GM18508 (cell line): Measurements from ENCODE around the gene RAPGEF2.
A peak's percentile ranks its signal among the peaks of the same experiment; 100 is the strongest.
"Not testable (repeated sequence)": the region's sequence is repeated elsewhere in the genome, so short reads cannot be mapped to it uniquely, and the experiment has no call there.

Experiments used
- ATAC-seq: cut with Tn5 transposase; IDR thresholded peaks from one replicate; pipeline ENCODE4 v1.9.1; 2021; ENCODE audit warnings: moderate number of reproducible peaks; ENCODE audit not compliant: insufficient read depth, unreplicated experiment

The RAPGEF2 gene

DNA sequence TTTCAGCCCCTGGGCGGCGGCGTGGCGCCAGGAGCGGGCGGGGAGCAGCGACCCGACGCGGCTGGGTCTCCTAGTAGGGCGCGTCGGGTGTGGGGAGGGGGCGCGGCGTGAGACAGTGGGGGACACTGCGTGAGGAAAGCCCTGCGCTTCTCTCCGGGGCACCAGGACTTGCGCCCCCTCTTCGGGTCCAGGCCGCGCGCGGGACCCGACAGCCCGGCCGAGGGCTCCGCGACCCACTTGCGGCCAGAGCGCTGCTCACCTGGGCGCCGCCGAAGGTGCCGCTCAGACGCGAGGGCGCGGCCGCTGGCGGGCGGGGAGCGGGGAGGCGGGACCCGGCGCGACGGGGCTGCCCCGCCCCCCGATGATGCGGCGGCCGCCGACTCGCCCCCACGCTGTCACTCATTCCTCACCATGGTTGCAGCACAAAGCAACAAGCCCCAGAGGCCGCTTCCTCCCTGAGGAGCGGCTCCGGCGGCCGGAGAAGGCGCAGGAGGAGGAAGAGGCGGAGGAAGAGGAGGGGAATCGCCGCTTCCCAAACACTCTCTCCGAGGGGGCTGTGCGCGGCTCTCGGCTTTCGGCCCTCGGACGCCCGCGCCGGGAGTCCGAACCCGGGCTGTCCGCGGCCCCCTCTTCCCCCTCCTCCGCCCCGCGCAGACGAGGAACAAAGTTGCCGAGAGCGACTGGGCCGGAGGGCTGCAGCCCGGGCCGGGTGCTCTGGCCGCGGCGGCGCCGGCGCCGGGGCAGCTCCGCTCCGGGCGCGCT is at the start of gene RAPGEF2:
RAPGEF2 (plus strand) TSS at position 458 of the 762 bp plus-strand sequence. CDS start 1,084 bp downstream, outside the sequence.
- ATAC-seq = peak; percentile 48

DNA sequence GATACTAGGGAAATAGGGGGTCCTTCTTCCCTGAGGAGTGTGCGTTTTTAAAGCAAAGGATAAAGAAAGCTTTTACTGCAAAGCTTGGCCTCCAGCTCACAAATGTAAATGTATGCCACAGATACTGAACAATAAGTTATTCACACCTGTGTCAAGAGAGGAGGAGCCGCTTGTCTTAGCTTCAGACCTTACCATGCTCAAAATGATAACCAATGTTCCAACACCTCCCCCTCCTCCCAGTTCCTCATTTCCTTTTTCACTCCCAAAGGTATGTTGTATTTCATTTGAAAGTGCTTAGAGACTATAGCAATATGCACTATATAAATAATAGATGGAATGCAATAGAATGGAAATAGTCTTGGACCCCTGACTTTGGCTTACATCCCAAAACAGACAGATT is 47.0 kb upstream of the RAPGEF2 start:
- no peak for ATAC-seq

- no peak for ATAC-seq
Observed at GRCh38 chr4:159060161-159060560, 42.7 kb upstream of the RAPGEF2 start.

GRCh38 chr4:159062381-159062780 is 40.5 kb upstream of the RAPGEF2 start:
- ATAC-seq = no peak

DNA sequence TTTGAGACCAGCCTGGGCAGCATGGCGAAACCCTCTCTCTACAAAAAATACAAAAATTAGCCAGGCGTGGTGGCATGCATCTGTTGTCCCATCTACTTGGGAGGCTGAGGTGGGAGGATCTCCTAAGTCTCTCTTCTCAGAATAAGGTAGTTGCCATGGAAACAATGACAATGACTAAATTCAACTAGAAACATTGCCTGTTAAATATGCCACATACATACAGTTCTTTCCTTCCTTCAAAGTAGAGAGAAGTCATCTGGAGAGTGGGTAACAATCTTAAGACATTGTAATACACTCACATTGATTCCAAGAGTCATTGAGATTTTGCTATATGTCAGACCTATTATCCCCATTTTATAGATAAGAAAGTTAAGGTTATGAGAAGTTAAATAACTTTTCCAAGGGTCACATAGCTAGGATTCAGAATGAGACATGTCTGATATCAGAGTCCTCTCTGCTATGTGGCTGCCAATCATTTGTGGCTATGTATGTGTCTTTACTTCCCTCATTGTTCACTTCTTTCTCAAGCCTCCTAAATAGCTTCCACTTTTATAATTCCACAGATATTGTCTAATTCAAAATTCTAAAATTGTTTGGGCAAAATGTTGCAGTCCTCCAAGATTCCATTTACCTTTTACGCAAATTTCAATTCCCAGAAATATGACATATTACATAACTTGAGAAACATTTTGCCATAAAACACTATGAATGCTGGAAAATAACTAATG is 37.2 kb upstream of the RAPGEF2 start:
- ATAC-seq = no peak

GRCh38 chr4:159068139-159068538 is 34.7 kb upstream of the RAPGEF2 start:
- not testable (repeated sequence) for ATAC-seq

GRCh38 chr4:159069922-159070321 is 33.0 kb upstream of the RAPGEF2 start:
- no peak for ATAC-seq

DNA sequence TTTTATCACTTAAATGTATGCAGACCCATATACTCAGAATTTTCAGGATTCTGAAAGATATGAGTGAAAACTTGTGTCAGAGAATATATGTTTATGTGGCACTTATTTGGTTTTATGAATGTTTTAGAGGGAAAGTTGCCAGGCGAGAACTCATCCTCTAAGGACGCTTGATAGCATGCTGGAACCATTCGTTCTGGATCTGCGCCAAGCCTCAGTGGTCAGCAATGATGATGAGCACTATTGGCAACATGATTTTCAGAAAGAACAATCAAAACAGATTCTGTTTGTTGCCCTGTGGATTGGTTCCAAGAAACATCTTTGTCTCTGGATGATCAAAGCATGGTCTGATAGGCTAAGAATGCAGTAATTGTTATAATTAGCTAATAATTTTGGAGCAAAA is 32.1 kb upstream of the RAPGEF2 start:
- ATAC-seq = no peak

DNA sequence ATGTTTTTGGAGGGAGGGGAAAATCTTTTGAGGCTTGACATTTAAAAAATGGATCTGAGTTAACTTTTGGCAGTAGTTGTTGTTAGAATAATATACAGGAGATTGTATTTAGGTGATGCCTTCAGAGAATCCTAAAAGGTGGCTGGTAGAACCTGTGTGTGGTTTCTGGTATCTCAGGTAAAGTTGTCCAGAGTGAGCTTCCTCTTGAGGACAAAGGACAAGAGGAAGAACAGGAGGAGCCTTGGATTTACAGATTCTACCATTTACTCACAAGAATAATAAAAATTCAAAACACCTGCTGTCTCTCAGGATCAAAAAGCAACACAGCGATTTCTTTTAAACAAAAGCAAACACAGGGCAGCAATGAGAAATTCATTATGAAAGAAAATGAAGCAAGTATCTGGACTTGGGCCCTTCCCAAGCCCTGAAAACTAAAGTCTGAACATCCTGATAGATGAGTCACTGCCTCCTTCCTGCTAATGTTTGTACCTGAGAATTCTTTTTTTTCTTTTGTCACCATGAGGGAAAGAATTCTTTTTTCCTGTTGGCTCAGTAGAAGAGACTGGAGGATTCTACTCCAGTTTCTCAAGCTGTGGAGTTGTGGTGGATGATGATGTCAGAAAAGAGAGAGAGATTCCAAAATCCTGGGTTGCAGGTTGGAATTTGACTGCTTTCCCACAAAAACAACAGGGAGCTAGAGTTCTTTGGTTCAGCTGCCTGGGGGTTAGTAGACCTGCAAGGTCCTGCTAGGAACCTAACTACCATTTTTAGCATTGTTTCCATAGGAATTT is 31.5 kb upstream of the RAPGEF2 start:
- no peak for ATAC-seq

- no peak for ATAC-seq
Observed at GRCh38 chr4:159071969-159072765, 30.7 kb upstream of the RAPGEF2 start.

- ATAC-seq = no peak
Observed at GRCh38 chr4:159075531-159075932, 27.3 kb upstream of the RAPGEF2 start.

DNA sequence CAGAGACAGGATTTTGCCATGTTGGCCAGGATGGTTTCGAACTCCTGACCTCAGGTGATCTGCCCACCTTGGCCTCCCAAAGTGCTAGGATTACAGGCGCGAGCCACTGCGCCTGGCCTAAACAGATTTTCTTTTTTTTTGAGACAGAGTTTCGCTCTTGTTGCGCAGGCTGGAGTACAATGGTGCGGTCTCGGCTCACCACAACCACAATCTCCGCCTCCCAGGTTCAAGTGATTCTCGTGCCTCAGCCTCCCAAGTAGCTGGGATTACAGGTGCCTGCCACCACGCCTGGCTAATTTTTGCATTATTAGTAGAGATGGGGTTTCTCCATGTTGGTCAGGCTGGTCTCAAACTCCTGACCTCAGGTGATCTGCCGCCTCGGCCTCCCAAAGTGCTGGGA is 25.9 kb upstream of the RAPGEF2 start:
- not testable (repeated sequence) for ATAC-seq

- ATAC-seq = peak; percentile 94
Observed at GRCh38 chr4:159077702-159078495, 25.0 kb upstream of the RAPGEF2 start.

DNA sequence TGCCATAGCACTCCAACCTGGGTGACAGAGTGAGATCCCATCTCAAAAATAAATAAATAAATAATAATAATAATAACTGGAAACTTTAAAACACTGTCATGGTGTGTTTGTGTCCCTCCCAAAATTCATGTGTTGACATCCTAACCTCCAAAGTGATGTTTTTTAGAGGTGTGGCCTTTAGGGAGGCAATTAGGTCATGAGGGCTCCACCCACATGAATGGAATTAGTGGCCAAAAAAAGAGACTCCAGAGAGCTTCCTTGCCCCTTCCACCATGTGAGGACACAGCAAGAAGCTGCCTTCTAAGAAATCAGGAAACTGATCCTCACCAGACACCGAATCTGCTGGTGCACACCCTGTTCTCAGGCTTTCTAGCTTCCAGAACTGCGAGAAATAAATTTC is 23.8 kb upstream of the RAPGEF2 start:
- no peak for ATAC-seq

DNA sequence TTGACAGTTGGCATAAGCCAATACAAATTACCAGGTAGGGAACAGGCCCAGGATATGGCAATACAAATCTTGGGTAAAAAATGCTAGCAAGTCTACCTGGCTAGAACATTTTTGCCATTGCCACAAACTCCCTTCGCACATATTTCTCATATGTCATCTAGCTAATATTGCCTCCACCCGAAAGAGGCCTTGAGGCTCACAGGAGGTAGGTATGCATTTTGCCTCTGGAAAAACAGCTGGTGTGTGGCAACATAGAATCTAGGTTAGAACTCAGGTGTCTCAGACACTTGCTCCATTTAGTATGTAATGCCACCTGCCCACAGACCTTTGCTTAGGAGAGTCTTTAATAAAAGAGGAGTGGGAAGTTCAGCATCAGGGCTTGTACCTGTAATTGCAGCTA is 16.3 kb upstream of the RAPGEF2 start:
- no peak for ATAC-seq

DNA sequence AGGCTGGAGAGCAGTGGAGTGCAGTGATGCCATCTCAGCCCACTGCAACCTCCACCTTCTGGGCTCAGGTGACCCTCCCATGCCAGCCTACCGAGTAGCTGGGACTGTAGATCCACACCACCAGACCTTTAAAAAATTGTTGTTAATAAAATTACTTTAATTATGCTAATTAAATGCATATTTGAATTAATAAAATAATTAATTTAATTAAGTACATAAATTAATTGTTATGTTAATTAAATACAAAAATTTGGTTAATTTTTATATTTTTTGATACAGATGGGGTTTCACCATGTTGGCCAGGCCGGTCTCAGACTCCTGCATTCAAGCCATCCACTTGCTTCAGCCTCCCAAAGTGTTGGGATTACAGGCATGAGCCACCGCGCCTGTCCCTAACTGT is 12.6 kb upstream of the RAPGEF2 start:
- no peak for ATAC-seq

- not testable (repeated sequence) for ATAC-seq
Observed at GRCh38 chr4:159094156-159094555, 8.7 kb upstream of the RAPGEF2 start.

- ATAC-seq = no peak
Observed at GRCh38 chr4:159096434-159096833, 6.4 kb upstream of the RAPGEF2 start.

DNA sequence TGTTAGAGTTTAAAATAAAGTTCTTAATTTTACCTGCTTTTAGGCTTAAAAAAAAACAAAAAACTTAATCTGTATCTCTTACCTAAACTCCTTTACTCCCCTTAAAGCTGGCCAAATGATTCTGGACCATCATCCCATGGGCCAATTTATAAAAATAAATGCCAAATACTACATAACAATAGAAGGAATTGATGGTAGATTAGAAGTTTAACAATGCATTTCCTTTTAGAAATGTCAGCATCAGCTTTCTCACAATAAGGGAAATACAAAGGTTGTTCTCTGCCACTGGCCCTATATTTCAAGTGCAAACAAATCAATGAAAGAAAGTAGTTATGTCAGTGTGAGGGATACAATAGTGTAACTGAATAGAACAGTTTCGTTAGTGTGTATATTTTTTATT is 5.7 kb upstream of the RAPGEF2 start:
- ATAC-seq = no peak
